ENCODE data around the gene CAMK1D. TPM values are rescaled to one million over a fixed set of nuclear protein-coding genes. Genes with fewer than 3 reads are reported as not detected.

CAMK1D gene
- total and polyA plus RNA-seq, 2 of the 4 experiments (the other 2 are of a cell fraction), result 5.0 to 5.3 TPM

- Histone ChIP-seq H4K91ac (ENCODE audit: insufficient read depth, low read depth, low read length) (no peak overlapping the region), H2BK20ac (ENCODE audit: low read depth, low read length) (no peak overlapping the region), H3K4me2 (ENCODE audit: low read depth, low read length) (no peak overlapping the region), H3K4ac (ENCODE audit: low read depth, low read length) (no peak overlapping the region), H4K5ac (ENCODE audit: low read depth, low read length) (no peak overlapping the region), H3K9me3 (ENCODE audit: control insufficient read depth, insufficient read depth, low read length) (peaks cover 1% of the 10 kb centered on the region; the same call in 1 of the 2 replicates), H2AK5ac (ENCODE audit: low read depth, low read length) (no peak overlapping the region), H3K9me1 (ENCODE audit: insufficient read depth, low read length) (no peaks in the 10 kb centered on the region), H3K4me3 (ENCODE audit: insufficient read depth, low read depth, low read length) (no peak overlapping the region), H3K4me1 (ENCODE audit: control insufficient read depth, insufficient read depth, low read length) (peaks cover 5% of the 10 kb centered on the region; the same call in 1 of the 2 replicates), H3K79me1 (ENCODE audit: low read depth in 1 of 2, low read length in 2 of 2) (no peaks in the 10 kb centered on the region), H3K14ac (replicated peaks; ENCODE audit: low read depth, low read length) (no peak overlapping the region), H4K20me1 (ENCODE audit: insufficient read depth, low read length) (no peaks in the 10 kb centered on the region), H3K9ac (ENCODE audit: low read depth, low read length) (no peak overlapping the region), H3K36me3 (ENCODE audit: control insufficient read depth, insufficient read depth, low read length) (no peaks in the 10 kb centered on the region), H2BK15ac (ENCODE audit: low read depth, low read length) (no peak overlapping the region), H2AK9ac (replicated peaks; ENCODE audit: low read depth, low read length, poor library complexity) (no peak overlapping the region), H4K8ac (ENCODE audit: low read depth in 2 of 2, low read length in 2 of 2) (no peak overlapping the region), H2AFZ (replicated peaks; ENCODE audit: low read length, poor library complexity) (no peak overlapping the region), H3K56ac (ENCODE audit: extremely low read depth, insufficient read depth, low read length) (no peak overlapping the region), H3K23ac (ENCODE audit: low read depth, low read length) (no peak overlapping the region), H2BK120ac (ENCODE audit: low read depth, low read length) (no peak overlapping the region), H2BK5ac (ENCODE audit: low read depth, low read length, poor library complexity, severe bottlenecking) (no peak overlapping the region), H3K27ac (ENCODE audit: insufficient read depth, low read length) (no peak overlapping the region), H3K18ac (ENCODE audit: low read depth, low read length) (no peak overlapping the region), H3K27me3 (ENCODE audit: control insufficient read depth, insufficient read depth, low read length) (no peaks in the 10 kb centered on the region; the same call in 1 of the 2 replicates)
- ChIA-PET POLR2A (ENCODE audit: unreplicated experiment) (no interaction called here), CTCF (no interaction called here)
- DNase-seq (no peak), ATAC-seq (ENCODE audit: low read depth) (no peak)
- dilution Hi-C loops (cut with HindIII; ENCODE audit: low sequenced_read_pairs, unreplicated experiment), result no loop called here
- TF ChIP-seq NFE2L2 (IDR thresholded peaks at IDR 0.05; ENCODE audit: low read depth, low read length) (no peak), MAZ (IDR thresholded peaks at IDR 0.05; ENCODE audit: borderline replicate concordance, low read depth, low read length) (no peak), CHD1 (IDR thresholded peaks at IDR 0.05; ENCODE audit: low read depth, low read length) (no peak), CEBPB (IDR thresholded peaks at IDR 0.05; ENCODE audit: low read depth, low read length) (no peak), MAFK (IDR thresholded peaks at IDR 0.05; ENCODE audit: low read depth, low read length) (no peak), RFX5 (IDR thresholded peaks at IDR 0.05; ENCODE audit: low read depth, low read length) (no peak), BHLHE40 (IDR thresholded peaks at IDR 0.05; ENCODE audit: low read depth, low read length) (no peak), ELK1 (IDR thresholded peaks at IDR 0.05; ENCODE audit: borderline replicate concordance, low read depth, low read length) (no peak), MXI1 (IDR thresholded peaks at IDR 0.05; ENCODE audit: borderline replicate concordance, low read depth, low read length) (no peak), FOS (IDR thresholded peaks at IDR 0.05; ENCODE audit: low read depth, low read length) (no peak), POLR2A (IDR thresholded peaks at IDR 0.05; ENCODE audit: low read depth, low read length) (no peak), RAD21 (IDR thresholded peaks at IDR 0.05; ENCODE audit: low read length) (no peak), SMC3 (IDR thresholded peaks at IDR 0.05; ENCODE audit: low read depth, low read length) (no peak)
- intact Hi-C loops (cut with micrococcal nuclease), result no loop called here
- 89% methylated on average over 5 of the region's 10 CpGs; no CpG with 5 or more reads in 1 of the 2 experiments for WGBS, 2 experiments (ENCODE audit: extremely low coverage in 2 of 2, insufficient read length in 1 of 2)
- no TSS peak for BruUV-seq (replicated peaks)
- in situ Hi-C loops (cut with MboI; ENCODE audit: low sequenced_read_pairs), result no loop called here
These were observed 154.0 kb downstream of the CAMK1D start for GRCh38 chr10:12503311-12503710.

Data from IMR-90 (cell line).